Activated naive CD8-positive, alpha-beta T cell treated with anti-CD3 and anti-CD28 coated beads, Interleukin-2, amount 10 ng/mL, durations not matched to agents 7 days and 5 days (primary cell): Measurements from ENCODE around the gene MCM6. TPM values are rescaled to one million over a fixed set of nuclear protein-coding genes. Genes with fewer than 3 reads are reported as not detected.

Source experiments
- ATAC-seq: fragments of 150-1000 bp; cut with Tn5 transposase; one replicate; pipeline ENCODE4 v1.10.0; 2021; ENCODE audit warnings: low read depth, moderate library complexity
- POLR2A ChIA-PET: fragments of 350-600 bp; sonication (Branson Sonifier 250); formaldehyde crosslinking; loops from one replicate; lab custom pipeline; 2021; ENCODE audit warnings: antibody characterized with exemption; lab: Charles Lee
- DNase-seq: peaks from one replicate; pipeline ENCODE4 v3.0.0; 2021
- H3K27ac Mint-ChIP-seq: one replicate; pipeline ENCODE4 v1.8.0; 2022; ENCODE audit warnings: mild to moderate bottlenecking, mixed read lengths
- H3K27me3 Mint-ChIP-seq: one replicate; pipeline ENCODE4 v1.8.0; 2022; ENCODE audit warnings: mild to moderate bottlenecking, moderate library complexity, mixed read lengths
- H3K36me3 Mint-ChIP-seq: one replicate; pipeline ENCODE4 v1.8.0; 2021; ENCODE audit warnings: mild to moderate bottlenecking, mixed read lengths
- H3K4me1 Mint-ChIP-seq: one replicate; pipeline ENCODE4 v1.8.0; 2021; ENCODE audit warnings: mixed read lengths
- H3K4me3 Mint-ChIP-seq: one replicate; pipeline ENCODE4 v1.8.0; 2022; ENCODE audit warnings: mild to moderate bottlenecking, moderate library complexity, mixed read lengths
- H3K9me3 Mint-ChIP-seq: one replicate; pipeline ENCODE4 v1.8.0; 2021; ENCODE audit warnings: mixed read lengths
- total RNA-seq, 2 experiments: library from RNA; stranded (reverse); gene quantifications; one replicate each; pipeline ENCODE4 v1.2.3, GENCODE V29; 2021

MCM6 gene
- total RNA-seq = 100 to 1,000 TPM; 107 to 109 TPM

GRCh38 chr2:135876066-135876711, at the start of gene MCM6:
Gene MCM6 (minus strand): TSS chr2:135876443. CDS start chr2:135876365, 78 bp downstream.
- Mint-ChIP-seq H3K27ac (peak within 1 kb of the TSS; percentile 95), H3K27me3 (no peaks in the 10 kb centered on the region), H3K9me3 (no peaks in the 10 kb centered on the region), H3K36me3 (peaks cover 25% of the 10 kb centered on the region), H3K4me1 (peaks cover 37% of the 10 kb centered on the region), H3K4me3 (peak within 1 kb of the TSS; percentile 94)
- DNase-seq (peak; percentile 96), ATAC-seq (peak; percentile 90)
- POLR2A ChIA-PET = interaction anchor here (0.6 to 3.0 kb wide), 20 partner anchors 9 to 508 kb away, joined by 3 to 21 read pairs (median 5); no protein-coding TSS in a partner anchor

GRCh38 chr2:135925571-135925970, 49.3 kb upstream of the MCM6 start:
- no peak overlapping the region for H3K27ac Mint-ChIP-seq
- peaks cover 27% of the 10 kb centered on the region for H3K36me3 Mint-ChIP-seq
- no peak for DNase-seq
- POLR2A ChIA-PET = no interaction called here
- no peaks in the 10 kb centered on the region for H3K27me3 Mint-ChIP-seq
- no peak for ATAC-seq
- no peak overlapping the region for H3K4me3 Mint-ChIP-seq
- no peaks in the 10 kb centered on the region for H3K9me3 Mint-ChIP-seq
- H3K4me1 Mint-ChIP-seq = peaks cover 3% of the 10 kb centered on the region

GRCh38 chr2:135916207-135916606, 40.0 kb upstream of the MCM6 start:
- Mint-ChIP-seq H3K27ac (no peak overlapping the region), H3K4me3 (no peak overlapping the region), H3K9me3 (no peaks in the 10 kb centered on the region), H3K36me3 (peaks cover 11% of the 10 kb centered on the region), H3K4me1 (peaks cover 14% of the 10 kb centered on the region), H3K27me3 (no peaks in the 10 kb centered on the region)
- ATAC-seq (peak; percentile 50), DNase-seq (no peak)
- POLR2A ChIA-PET = no interaction called here

GRCh38 chr2:135914485-135914884, 38.2 kb upstream of the MCM6 start:
- POLR2A ChIA-PET = interaction anchor here (1.0 to 1.8 kb wide), 3 partner anchors 222 to 470 kb away, joined by 3 to 5 read pairs (median 5); no protein-coding TSS in a partner anchor
- peaks cover 14% of the 10 kb centered on the region for H3K36me3 Mint-ChIP-seq
- no peak overlapping the region for H3K27ac Mint-ChIP-seq

GRCh38 chr2:135913727-135914365, 37.6 kb upstream of the MCM6 start:
- peaks cover 14% of the 10 kb centered on the region for H3K36me3 Mint-ChIP-seq
- no peak for DNase-seq
- no peak overlapping the region for H3K4me3 Mint-ChIP-seq
- no peaks in the 10 kb centered on the region for H3K27me3 Mint-ChIP-seq
- H3K27ac Mint-ChIP-seq = no peak overlapping the region
- H3K4me1 Mint-ChIP-seq = peaks cover 11% of the 10 kb centered on the region
- POLR2A ChIA-PET = interaction anchor here (0.7 to 1.8 kb wide), 5 partner anchors 222 to 470 kb away, joined by 3 to 5 read pairs (median 3); no protein-coding TSS in a partner anchor
- H3K9me3 Mint-ChIP-seq = no peaks in the 10 kb centered on the region
- no peak for ATAC-seq

More at GRCh38 chr2:135914485-135914884, 38.2 kb upstream of the MCM6 start:
- Mint-ChIP-seq H3K27me3 (no peaks in the 10 kb centered on the region), H3K4me1 (peaks cover 13% of the 10 kb centered on the region), H3K4me3 (no peak overlapping the region), H3K9me3 (no peaks in the 10 kb centered on the region)
- DNase-seq (no peak), ATAC-seq (no peak)

- Mint-ChIP-seq H3K27me3 (no peaks in the 10 kb centered on the region), H3K4me3 (no peak overlapping the region), H3K27ac (no peak overlapping the region), H3K9me3 (no peaks in the 10 kb centered on the region), H3K36me3 (peaks cover 28% of the 10 kb centered on the region), H3K4me1 (peaks cover 3% of the 10 kb centered on the region)
- ATAC-seq = no peak
- POLR2A ChIA-PET = no interaction called here
- DNase-seq = no peak
These were observed 33.7 kb upstream of the MCM6 start for GRCh38 chr2:135909976-135910375.

GRCh38 chr2:135905679-135906078, 29.4 kb upstream of the MCM6 start:
- H3K27ac Mint-ChIP-seq = no peak overlapping the region
- POLR2A ChIA-PET = no interaction called here
- no peaks in the 10 kb centered on the region for H3K27me3 Mint-ChIP-seq
- H3K36me3 Mint-ChIP-seq = peaks cover 40% of the 10 kb centered on the region
- H3K9me3 Mint-ChIP-seq = no peaks in the 10 kb centered on the region
- H3K4me1 Mint-ChIP-seq = no peaks in the 10 kb centered on the region
- no peak overlapping the region for H3K4me3 Mint-ChIP-seq
- ATAC-seq (no peak), DNase-seq (no peak)

- no peaks in the 10 kb centered on the region for H3K27me3 Mint-ChIP-seq
- no peaks in the 10 kb centered on the region for H3K4me1 Mint-ChIP-seq
- DNase-seq (no peak), ATAC-seq (no peak)
- H3K27ac Mint-ChIP-seq = no peak overlapping the region
- no peaks in the 10 kb centered on the region for H3K9me3 Mint-ChIP-seq
- POLR2A ChIA-PET = no interaction called here
- H3K4me3 Mint-ChIP-seq = no peak overlapping the region
- H3K36me3 Mint-ChIP-seq = peaks cover 40% of the 10 kb centered on the region
These were observed 28.2 kb upstream of the MCM6 start for GRCh38 chr2:135904341-135904989.

- Mint-ChIP-seq H3K9me3 (no peaks in the 10 kb centered on the region), H3K27me3 (no peaks in the 10 kb centered on the region), H3K36me3 (peaks cover 39% of the 10 kb centered on the region), H3K4me1 (no peaks in the 10 kb centered on the region), H3K4me3 (no peak overlapping the region), H3K27ac (no peak overlapping the region)
- DNase-seq (no peak), ATAC-seq (no peak)
- POLR2A ChIA-PET = interaction anchor here (1.0 kb wide), 1 partner anchor 478 kb away, joined by 3 read pairs; no protein-coding TSS in a partner anchor
These were observed 27.4 kb upstream of the MCM6 start for GRCh38 chr2:135903650-135904049.

- H3K4me1 Mint-ChIP-seq = no peaks in the 10 kb centered on the region
- ATAC-seq (no peak), DNase-seq (no peak)
- H3K4me3 Mint-ChIP-seq = no peak overlapping the region
- no peak overlapping the region for H3K27ac Mint-ChIP-seq
- POLR2A ChIA-PET = no interaction called here
- H3K36me3 Mint-ChIP-seq = peaks cover 30% of the 10 kb centered on the region
- no peaks in the 10 kb centered on the region for H3K9me3 Mint-ChIP-seq
- H3K27me3 Mint-ChIP-seq = no peaks in the 10 kb centered on the region
These were observed 23.3 kb upstream of the MCM6 start for GRCh38 chr2:135899567-135899966.

- H3K27me3 Mint-ChIP-seq = no peaks in the 10 kb centered on the region
- no peak for ATAC-seq
These were observed 22.1 kb upstream of the MCM6 start for GRCh38 chr2:135898234-135898786.

GRCh38 chr2:135894930-135895329, 18.7 kb upstream of the MCM6 start:
- no peaks in the 10 kb centered on the region for H3K9me3 Mint-ChIP-seq
- H3K4me3 Mint-ChIP-seq = no peak overlapping the region
- POLR2A ChIA-PET = interaction anchor here (0.7 to 2.4 kb wide), 2 partner anchors 19 to 482 kb away, joined by 5 to 10 read pairs; partner anchors contain the start of gene MCM6
- H3K36me3 Mint-ChIP-seq = peaks cover 10% of the 10 kb centered on the region
- H3K27ac Mint-ChIP-seq = no peak overlapping the region
- peaks cover 10% of the 10 kb centered on the region for H3K4me1 Mint-ChIP-seq
- no peaks in the 10 kb centered on the region for H3K27me3 Mint-ChIP-seq
- no peak for ATAC-seq
- DNase-seq = no peak

More at GRCh38 chr2:135898234-135898786, 22.1 kb upstream of the MCM6 start:
- POLR2A ChIA-PET = no interaction called here
- H3K9me3 Mint-ChIP-seq = no peaks in the 10 kb centered on the region
- DNase-seq = no peak
- peaks cover 23% of the 10 kb centered on the region for H3K36me3 Mint-ChIP-seq
- no peaks in the 10 kb centered on the region for H3K4me1 Mint-ChIP-seq
- H3K4me3 Mint-ChIP-seq = no peak overlapping the region
- no peak overlapping the region for H3K27ac Mint-ChIP-seq

GRCh38 chr2:135893374-135893794, 17.1 kb upstream of the MCM6 start:
- ATAC-seq (no peak), DNase-seq (no peak)
- H3K27me3 Mint-ChIP-seq = no peaks in the 10 kb centered on the region
- H3K4me1 Mint-ChIP-seq = peaks cover 12% of the 10 kb centered on the region
- no peak overlapping the region for H3K27ac Mint-ChIP-seq
- peaks cover 4% of the 10 kb centered on the region for H3K9me3 Mint-ChIP-seq
- peaks cover 9% of the 10 kb centered on the region for H3K36me3 Mint-ChIP-seq
- no peak overlapping the region for H3K4me3 Mint-ChIP-seq
- POLR2A ChIA-PET = interaction anchor here (0.5 to 1.0 kb wide), 2 partner anchors 17 to 474 kb away, joined by 4 to 7 read pairs; partner anchors contain the start of gene MCM6
